Prostate gland (tissue), 2 donors: ENCODE data around the gene DIAPH2. TPM values are rescaled to one million over a fixed set of nuclear protein-coding genes. Genes with fewer than 3 reads are reported as not detected.

Source experiments
- DNase-seq: peaks from one replicate; pipeline ENCODE4 v3.0.0-alpha.2; 2019; ENCODE audit warnings: low spot score
- H3K27ac ChIP-seq, 2 donors: fragments of 200-600 bp; sonication (generic); 2 replicates each; pipeline ENCODE4 v1.5.1; 2017 to 2019
- H3K27me3 ChIP-seq: fragments of 200-600 bp; sonication (generic); replicated peaks from 2 replicates; pipeline ENCODE4 v1.5.1; 2019; ENCODE audit not compliant: insufficient read depth
- H3K36me3 ChIP-seq, 2 donors: fragments of 200-600 bp; sonication (generic); 1 replicate in 1 of 2; 2 replicates in 1 of 2; pipeline versions ENCODE4 v1.5.1 to v1.8.1; 2017 to 2019
- H3K4me1 ChIP-seq: fragments of 200-600 bp; sonication (generic); replicated peaks from 2 replicates; pipeline ENCODE4 v1.5.1; 2019
- H3K4me3 ChIP-seq, 2 donors: fragments of 200-600 bp; sonication (generic); 2 replicates each; pipeline ENCODE4 v1.5.1; 2017 to 2019
- H3K9me3 ChIP-seq: fragments of 200-600 bp; sonication (generic); 2 replicates; pipeline ENCODE4 v1.5.1; 2017
- POLR2A ChIP-seq: fragments of 450-650 bp; IDR thresholded peaks from one replicate; pipeline ENCODE4 v1.6.1; 2016; ENCODE audit warnings: antibody characterized with exemption, mild to moderate bottlenecking
- POLR2AphosphoS5 ChIP-seq: sonication (generic); formaldehyde crosslinking; IDR thresholded peaks from one replicate; pipeline ENCODE4 v1.6.1; 2017; ENCODE audit warnings: antibody characterized with exemption
- WGBS: methylation state at CpG from one replicate; pipeline ENCODE4 v1.1.5; 2018; 5-methylcytosine and 5-hydroxymethylcytosine counted together
- intact Hi-C: fragments of 100-400 bp; cut with DNase I; formaldehyde crosslinking; loops from one replicate; pipeline ENCODE4 v1.14.2; 2022
- total RNA-seq, 2 donors: library from RNA; depleted of rRNA; stranded (reverse); fragments of >200 nt; gene quantifications; one replicate each; pipeline ENCODE4 v1.1.0, GENCODE V29; 2016
- TF ChIP-seq, protein P1 (sequence below), 4 experiments: fragments of 200-600 bp in 2 of 4; fragments of 450-650 bp in 2 of 4; sonication (generic) in 2 of 4; IDR thresholded peaks; 1 replicate in 3 of 4; 2 replicates in 1 of 4; pipeline ENCODE4 v1.5.1; 2016 to 2019; ENCODE audit warnings: antibody characterized with exemption in 4 of 4, mild to moderate bottlenecking in 2 of 4, moderate library complexity in 2 of 4

Gene DIAPH2
- total RNA-seq, 2 donors from 2014 or later, result 8.1 to 44.8 TPM

DNA sequence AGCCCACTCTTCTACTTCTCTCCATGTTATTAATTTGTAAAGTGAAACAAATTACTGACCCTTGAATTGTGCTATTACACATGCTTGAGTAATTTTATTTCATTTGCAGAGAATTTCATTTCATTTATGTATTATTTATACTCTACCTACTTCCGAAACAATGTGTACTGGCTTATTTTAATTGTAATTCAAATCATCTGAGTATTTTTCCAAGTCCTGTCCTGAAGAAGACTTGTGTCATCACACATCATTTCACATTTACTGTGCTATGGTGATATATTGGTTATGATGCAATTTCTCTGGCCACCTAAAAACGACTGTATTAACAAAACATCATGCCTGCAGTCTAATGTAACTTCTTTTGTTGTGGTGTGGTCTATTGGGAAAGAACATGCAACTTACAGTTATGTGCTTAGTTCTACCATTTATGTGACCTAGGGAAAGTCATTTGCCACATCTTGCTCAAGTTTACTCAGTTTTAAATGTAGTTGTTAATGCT lies 583.6 kb downstream of the DIAPH2 start:
- no peak for DNase-seq
- no peaks in the 10 kb centered on the region for H3K27me3 ChIP-seq
- H3K4me3 ChIP-seq, result no peak overlapping the region
- 70% methylated on average over 2 of the region's 2 CpGs for WGBS
- TF ChIP-seq, protein P1, sequence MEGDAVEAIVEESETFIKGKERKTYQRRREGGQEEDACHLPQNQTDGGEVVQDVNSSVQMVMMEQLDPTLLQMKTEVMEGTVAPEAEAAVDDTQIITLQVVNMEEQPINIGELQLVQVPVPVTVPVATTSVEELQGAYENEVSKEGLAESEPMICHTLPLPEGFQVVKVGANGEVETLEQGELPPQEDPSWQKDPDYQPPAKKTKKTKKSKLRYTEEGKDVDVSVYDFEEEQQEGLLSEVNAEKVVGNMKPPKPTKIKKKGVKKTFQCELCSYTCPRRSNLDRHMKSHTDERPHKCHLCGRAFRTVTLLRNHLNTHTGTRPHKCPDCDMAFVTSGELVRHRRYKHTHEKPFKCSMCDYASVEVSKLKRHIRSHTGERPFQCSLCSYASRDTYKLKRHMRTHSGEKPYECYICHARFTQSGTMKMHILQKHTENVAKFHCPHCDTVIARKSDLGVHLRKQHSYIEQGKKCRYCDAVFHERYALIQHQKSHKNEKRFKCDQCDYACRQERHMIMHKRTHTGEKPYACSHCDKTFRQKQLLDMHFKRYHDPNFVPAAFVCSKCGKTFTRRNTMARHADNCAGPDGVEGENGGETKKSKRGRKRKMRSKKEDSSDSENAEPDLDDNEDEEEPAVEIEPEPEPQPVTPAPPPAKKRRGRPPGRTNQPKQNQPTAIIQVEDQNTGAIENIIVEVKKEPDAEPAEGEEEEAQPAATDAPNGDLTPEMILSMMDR (IDR thresholded peaks at IDR 0.05), result no peak
- TF ChIP-seq POLR2A (no peak), POLR2AphosphoS5 (no peak)
- H3K27ac ChIP-seq, result no peak overlapping the region
- no peaks in the 10 kb centered on the region for H3K4me1 ChIP-seq
- intact Hi-C loops, result no loop called here
- H3K9me3 ChIP-seq, result no peaks in the 10 kb centered on the region
- no peaks in the 10 kb centered on the region for H3K36me3 ChIP-seq

DNA sequence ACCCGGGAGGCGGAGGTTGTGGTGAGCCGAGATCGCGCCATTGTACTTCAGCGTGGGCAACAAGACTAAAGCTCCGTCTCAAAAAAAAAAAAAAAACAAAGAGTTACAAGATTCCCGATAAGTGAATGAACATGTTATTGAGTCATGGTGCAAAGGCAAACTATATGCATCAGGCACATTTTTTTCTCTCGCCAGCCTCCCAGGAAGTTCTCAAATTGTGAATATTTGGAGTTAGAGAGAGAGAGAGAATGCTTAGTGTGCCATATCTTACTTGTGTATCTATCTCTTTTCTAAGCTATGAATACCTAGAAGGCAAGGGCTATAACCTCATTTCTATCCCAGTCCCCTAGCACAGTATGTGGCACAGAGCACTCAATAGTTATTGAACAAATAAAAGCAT lies 599.9 kb downstream of the DIAPH2 start:
- Histone ChIP-seq H3K36me3 (no peaks in the 10 kb centered on the region), H3K27ac (no peak overlapping the region), H3K27me3 (no peaks in the 10 kb centered on the region), H3K4me3 (no peak overlapping the region), H3K4me1 (no peaks in the 10 kb centered on the region), H3K9me3 (no peaks in the 10 kb centered on the region)
- WGBS, result 95% methylated on average over 9 of the region's 9 CpGs
- DNase-seq, result no peak
- intact Hi-C loops, result no loop called here
- TF ChIP-seq, protein P1 (IDR thresholded peaks at IDR 0.05), result no peak
- no peak for TF ChIP-seq POLR2A
- no peak for TF ChIP-seq POLR2AphosphoS5

DNA sequence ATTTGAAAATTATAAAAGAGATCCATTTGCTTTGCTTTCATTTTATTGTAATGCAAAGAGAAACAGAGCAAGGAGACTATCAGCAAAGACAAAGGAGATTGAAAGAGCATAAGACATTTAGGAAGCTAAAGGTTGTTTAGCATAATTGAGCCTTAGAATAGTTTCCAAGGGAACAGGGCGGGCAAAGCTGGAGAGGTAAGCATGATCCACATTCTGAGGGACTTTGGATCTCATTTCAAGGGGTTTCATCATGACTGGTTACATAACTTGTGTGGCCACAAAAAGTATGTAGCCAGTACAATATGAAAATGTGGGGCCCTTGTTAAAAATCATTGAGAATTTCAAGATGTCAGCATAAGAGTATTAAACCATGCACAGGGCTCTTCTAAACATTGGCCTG lies 605.6 kb downstream of the DIAPH2 start:
- Histone ChIP-seq H3K4me3 (no peak overlapping the region), H3K27ac (no peak overlapping the region), H3K36me3 (no peaks in the 10 kb centered on the region), H3K27me3 (no peaks in the 10 kb centered on the region), H3K9me3 (no peaks in the 10 kb centered on the region), H3K4me1 (no peaks in the 10 kb centered on the region)
- intact Hi-C loops, result no loop called here
- TF ChIP-seq, protein P1 (IDR thresholded peaks at IDR 0.05), result no peak
- no peak for TF ChIP-seq POLR2AphosphoS5
- no peak for TF ChIP-seq POLR2A
- WGBS, result 92% methylated on average over 1 of the region's 1 CpG
- no peak for DNase-seq

DNA sequence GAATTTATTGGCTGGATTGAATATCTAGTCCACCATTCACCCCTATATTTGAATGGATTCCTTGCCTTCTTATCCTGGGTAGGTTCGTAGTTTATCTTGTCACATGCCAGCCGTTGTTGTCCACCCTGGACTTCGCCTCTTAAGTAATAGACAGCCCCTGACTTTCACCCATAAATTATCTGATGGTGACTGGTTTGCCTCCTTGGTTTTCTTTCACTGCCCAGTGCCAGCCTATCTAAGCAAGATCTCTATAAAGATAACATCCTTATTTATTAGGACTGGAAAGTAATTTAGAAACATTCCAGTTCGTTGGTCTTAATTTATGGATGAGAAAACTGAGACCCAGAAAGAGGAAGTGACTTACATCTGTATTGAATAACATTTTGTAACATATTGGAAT lies 609.4 kb downstream of the DIAPH2 start:
- Histone ChIP-seq H3K36me3 (no peaks in the 10 kb centered on the region), H3K27me3 (no peaks in the 10 kb centered on the region), H3K9me3 (no peaks in the 10 kb centered on the region), H3K4me3 (no peak overlapping the region), H3K4me1 (no peaks in the 10 kb centered on the region), H3K27ac (no peak overlapping the region)
- no peak for DNase-seq
- intact Hi-C loops, result no loop called here
- WGBS, result 17% methylated on average over 4 of the region's 4 CpGs
- TF ChIP-seq POLR2A (no peak), POLR2AphosphoS5 (no peak)
- TF ChIP-seq, protein P1 (IDR thresholded peaks at IDR 0.05), result no peak

DNA sequence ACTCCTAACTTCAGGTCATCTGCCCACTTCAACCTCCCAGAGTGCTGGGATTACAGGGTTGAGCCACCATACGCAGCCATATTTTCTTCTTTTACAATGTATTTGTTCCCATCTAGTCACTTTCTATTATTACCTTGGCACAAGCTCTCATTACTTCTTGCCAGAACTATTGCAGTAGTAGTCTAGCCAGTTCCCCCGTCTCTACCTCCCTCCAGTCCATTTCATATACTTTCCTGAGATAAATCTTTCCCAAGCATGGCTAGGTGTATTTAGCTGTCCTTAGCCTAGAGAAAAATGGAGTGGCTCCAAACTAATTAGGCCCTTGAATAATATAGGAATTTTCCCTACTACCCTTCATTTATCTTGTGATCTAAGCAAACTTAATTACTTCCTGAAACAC lies 611.3 kb downstream of the DIAPH2 start:
- Histone ChIP-seq H3K9me3 (no peaks in the 10 kb centered on the region), H3K4me1 (no peaks in the 10 kb centered on the region), H3K27me3 (no peaks in the 10 kb centered on the region), H3K27ac (no peak overlapping the region), H3K36me3 (no peaks in the 10 kb centered on the region), H3K4me3 (no peak overlapping the region)
- WGBS, result 40% methylated on average over 2 of the region's 2 CpGs
- no peak for DNase-seq
- intact Hi-C loops, result no loop called here
- TF ChIP-seq POLR2A (no peak), POLR2AphosphoS5 (no peak)
- TF ChIP-seq, protein P1 (IDR thresholded peaks at IDR 0.05), result no peak
